NT2/D1 (cell line): Measurements from ENCODE around the gene EPB41L2.

Source experiments
- DNase-seq: peaks from one replicate; pipeline ENCODE4 v3.0.0-alpha.2; 2011; ENCODE audit warnings: low read depth, low spot score
- H3K27me3 ChIP-seq: 2 replicates; pipeline ENCODE4 v1.6.0; 2011; ENCODE audit warnings: mild to moderate bottlenecking; ENCODE audit not compliant: insufficient read length, insufficient read depth
- H3K36me3 ChIP-seq: 2 replicates; pipeline ENCODE4 v1.6.1; 2011; ENCODE audit warnings: mild to moderate bottlenecking, low read length, mixed read lengths; ENCODE audit not compliant: insufficient read depth, insufficient read length
- H3K4me1 ChIP-seq: 2 replicates; pipeline ENCODE4 v1.5.1; 2011; ENCODE audit not compliant: insufficient read depth, insufficient read length
- H3K4me3 ChIP-seq: 2 replicates; pipeline ENCODE4 v1.5.1; 2011; ENCODE audit warnings: low read depth; ENCODE audit not compliant: insufficient read length
- H3K9ac ChIP-seq: 2 replicates; pipeline ENCODE4 v1.6.0; 2011; ENCODE audit warnings: low read depth; ENCODE audit not compliant: insufficient read length
- H3K9me3 ChIP-seq: 2 replicates; pipeline ENCODE4 v1.5.1; 2011; ENCODE audit warnings: mild to moderate bottlenecking, low read length; ENCODE audit not compliant: insufficient read depth
- SUZ12 ChIP-seq: IDR thresholded peaks from 2 replicates; pipeline ENCODE4 v1.6.1; 2011; ENCODE audit not compliant: insufficient read length, insufficient read depth; ENCODE audit errors: extremely low read depth
- YY1 ChIP-seq: IDR thresholded peaks from 2 replicates; pipeline ENCODE4 v1.6.1; 2011; ENCODE audit not compliant: insufficient read length, insufficient read depth
- ZNF274 ChIP-seq: IDR thresholded peaks from 2 replicates; pipeline ENCODE4 v1.6.1; 2011; ENCODE audit warnings: mild to moderate bottlenecking, low read depth, low read length

EPB41L2 gene

DNA sequence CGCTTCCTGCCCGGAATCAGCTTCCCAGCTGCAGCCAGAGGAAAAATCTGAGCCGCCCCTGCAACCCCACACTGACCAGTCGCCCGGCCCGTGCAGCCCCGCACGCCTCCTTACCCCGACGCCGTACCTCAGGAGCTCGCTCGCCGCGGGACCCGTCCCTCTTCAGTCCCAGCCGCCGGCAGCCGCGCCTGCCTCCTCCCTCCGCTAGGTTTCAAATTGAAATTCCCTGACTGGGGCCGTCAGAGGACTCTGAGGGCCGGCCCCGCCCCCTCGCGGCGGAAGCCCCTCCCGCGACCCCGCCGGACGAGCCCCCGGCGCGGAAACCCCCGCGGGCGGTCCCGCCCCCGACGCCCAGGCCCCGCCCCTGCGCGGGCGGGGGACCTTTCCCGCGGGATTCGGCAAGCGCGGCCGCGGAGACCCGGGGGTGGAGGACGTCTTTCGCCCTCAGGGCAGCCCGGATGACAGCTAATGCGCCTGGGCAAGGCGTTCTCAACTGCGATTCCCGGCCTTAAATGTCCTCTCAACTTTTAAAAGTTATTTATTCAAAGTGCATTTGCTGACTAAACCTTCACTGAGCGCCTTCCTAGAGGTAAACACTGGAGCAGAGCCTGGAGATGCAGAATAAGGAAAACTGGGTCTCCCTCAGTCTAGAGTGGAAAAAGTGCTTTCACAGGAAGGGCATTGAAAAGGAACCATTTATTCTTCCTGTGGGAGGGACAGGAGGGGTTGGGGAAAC lies at the start of gene EPB41L2:
EPB41L2 (minus strand) TSS at position 218 of the 736 bp plus-strand sequence. CDS start 106,760 bp downstream, outside the sequence.
- Histone ChIP-seq H3K9me3 (no peaks in the 10 kb centered on the region), H3K4me3 (peak within 1 kb of the TSS; percentile 72), H3K36me3 (no peaks in the 10 kb centered on the region), H3K9ac (peak within 1 kb of the TSS; percentile 93), H3K27me3 (no peaks in the 10 kb centered on the region), H3K4me1 (no peaks in the 10 kb centered on the region)
- peak; percentile 76 for DNase-seq
- no peak for TF ChIP-seq YY1
- TF ChIP-seq ZNF274: no peak
- no peak for TF ChIP-seq SUZ12

GRCh38 chr6:131112249-131112648 lies 49.2 kb upstream of the EPB41L2 start:
- Histone ChIP-seq H3K9ac (no peak overlapping the region), H3K4me1 (no peaks in the 10 kb centered on the region), H3K27me3 (no peaks in the 10 kb centered on the region), H3K4me3 (no peak overlapping the region), H3K36me3 (no peaks in the 10 kb centered on the region), H3K9me3 (no peaks in the 10 kb centered on the region; the same call in 1 of the 2 replicates)
- no peak for TF ChIP-seq ZNF274
- no peak for TF ChIP-seq SUZ12
- no peak for DNase-seq

- no peak for DNase-seq
- no peak overlapping the region for H3K9ac ChIP-seq
Measured at GRCh38 chr6:131107151-131107550, 44.1 kb upstream of the EPB41L2 start.

DNA sequence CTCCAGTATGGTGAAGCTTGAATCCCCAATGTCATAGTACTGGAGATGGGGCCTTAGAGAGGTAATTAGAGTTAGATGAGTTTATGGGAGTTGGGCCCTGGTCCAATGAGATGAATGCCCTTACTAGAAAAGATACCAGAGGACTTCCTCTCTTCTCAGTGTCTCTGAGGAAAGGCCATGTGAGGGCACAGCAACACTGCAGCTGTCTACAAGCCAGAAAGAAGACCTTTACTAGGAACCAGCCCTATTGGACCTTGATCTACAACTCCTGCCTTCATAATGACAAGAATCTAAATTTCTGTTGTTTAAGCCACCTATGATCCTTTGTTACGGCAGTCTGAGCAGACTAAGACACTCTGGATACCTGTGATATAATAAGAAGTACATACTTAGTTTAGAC lies 40.9 kb upstream of the EPB41L2 start:
- H3K9ac ChIP-seq: no peak overlapping the region
- no peak for DNase-seq
- no peaks in the 10 kb centered on the region for H3K9me3 ChIP-seq
- no peak overlapping the region for H3K4me3 ChIP-seq
- H3K27me3 ChIP-seq: no peaks in the 10 kb centered on the region
- TF ChIP-seq SUZ12 (no peak), ZNF274 (no peak), YY1 (no peak)
- H3K4me1 ChIP-seq: no peaks in the 10 kb centered on the region
- no peaks in the 10 kb centered on the region for H3K36me3 ChIP-seq

More at GRCh38 chr6:131107151-131107550, 44.1 kb upstream of the EPB41L2 start:
- TF ChIP-seq YY1: no peak
- no peaks in the 10 kb centered on the region for H3K27me3 ChIP-seq
- no peaks in the 10 kb centered on the region for H3K36me3 ChIP-seq
- H3K4me1 ChIP-seq: no peaks in the 10 kb centered on the region
- H3K4me3 ChIP-seq: no peak overlapping the region
- H3K9me3 ChIP-seq: no peaks in the 10 kb centered on the region

GRCh38 chr6:131103296-131103695 lies 40.3 kb upstream of the EPB41L2 start:
- no peak for DNase-seq
- Histone ChIP-seq H3K4me3 (no peak overlapping the region), H3K9me3 (no peaks in the 10 kb centered on the region), H3K27me3 (no peaks in the 10 kb centered on the region), H3K36me3 (no peaks in the 10 kb centered on the region), H3K4me1 (no peaks in the 10 kb centered on the region), H3K9ac (no peak overlapping the region)
- no peak for TF ChIP-seq ZNF274
- no peak for TF ChIP-seq YY1
- TF ChIP-seq SUZ12: no peak

DNA sequence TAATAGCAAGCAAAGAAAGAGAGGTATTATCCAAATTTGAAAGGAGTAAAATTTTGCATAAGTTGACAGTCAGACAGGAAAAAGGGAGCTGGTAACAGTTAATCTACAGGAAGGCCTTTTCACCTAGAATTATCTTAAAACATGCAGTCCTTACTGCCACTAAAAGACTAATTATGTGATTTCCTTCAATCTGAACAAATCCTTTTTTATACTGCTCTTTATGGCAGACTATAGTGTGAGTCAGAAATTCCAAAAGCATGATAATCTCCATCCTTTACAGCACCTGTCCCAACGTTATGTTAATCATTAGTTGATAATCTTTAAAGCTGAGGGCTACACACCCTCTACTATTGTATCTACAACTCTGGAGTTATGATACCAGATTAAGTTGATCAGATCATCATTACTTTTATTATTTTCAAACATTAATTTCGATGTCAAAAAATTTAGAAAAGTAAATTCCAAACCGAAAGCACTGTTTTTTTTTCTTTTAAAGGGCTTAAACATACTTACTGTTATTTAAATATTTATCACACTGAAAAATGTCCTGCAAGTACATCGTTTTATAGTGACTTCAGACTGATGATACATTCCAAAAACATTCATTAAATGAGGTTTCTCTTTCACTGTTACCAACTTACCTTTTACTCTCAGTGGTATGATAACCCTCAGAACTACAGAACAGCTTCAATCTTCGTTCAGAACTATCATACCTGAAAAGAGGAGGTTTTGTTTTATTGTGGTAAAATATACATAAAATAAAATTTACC lies 39.1 kb upstream of the EPB41L2 start:
- Histone ChIP-seq H3K9ac (no peak overlapping the region), H3K4me3 (no peak overlapping the region), H3K27me3 (no peaks in the 10 kb centered on the region), H3K36me3 (no peaks in the 10 kb centered on the region), H3K9me3 (no peaks in the 10 kb centered on the region), H3K4me1 (no peaks in the 10 kb centered on the region)
- no peak for DNase-seq
- TF ChIP-seq ZNF274 (no peak), YY1 (no peak), SUZ12 (no peak)

- Histone ChIP-seq H3K36me3 (no peaks in the 10 kb centered on the region), H3K9ac (no peak overlapping the region), H3K9me3 (no peaks in the 10 kb centered on the region), H3K27me3 (no peaks in the 10 kb centered on the region), H3K4me1 (no peaks in the 10 kb centered on the region), H3K4me3 (no peak overlapping the region)
- DNase-seq: no peak
- no peak for TF ChIP-seq YY1
- no peak for TF ChIP-seq ZNF274
- no peak for TF ChIP-seq SUZ12
Measured at GRCh38 chr6:131096786-131097185, 33.7 kb upstream of the EPB41L2 start.
